ENCODE data around the gene HES5. TPM values are rescaled to one million over a fixed set of nuclear protein-coding genes. Genes with fewer than 3 reads are reported as not detected.

HES5 gene
- total and polyA plus RNA-seq, 10 of the 15 experiments (the other 5 are each of a cell fraction or from before 2014, with no cell fraction given): 0.12 to 0.15 TPM; not detected in 8

- H3K79me2 ChIP-seq (ENCODE audit: control insufficient read depth, insufficient read depth, low read length): no peaks in the 10 kb centered on the region
- ChIA-PET CTCF (interaction anchor here (1.1 to 1.7 kb wide), 2 partner anchors 31 to 79 kb away, joined by 3 to 8 read pairs; no protein-coding TSS in a partner anchor), POLR2A (interaction anchor here (1.1 kb wide), 1 partner anchor 54 kb away, joined by 3 read pairs; no protein-coding TSS in a partner anchor), SMC1A (ENCODE audit: uncharacterized antibody, unreplicated experiment) (no interaction called here), RAD21 (ENCODE audit: unreplicated experiment) (no interaction called here)
- no peaks in the 10 kb centered on the region for H4K20me1 ChIP-seq (ENCODE audit: control insufficient read depth, insufficient read depth)
- intact Hi-C loops (cut with micrococcal nuclease; ENCODE audit: unreplicated experiment) (no loop called here), in situ Hi-C loops (cut with MboI) (no loop called here)
- DNase-seq (ENCODE audit: low read depth, low spot score) (no peak), FAIRE-seq (no peak), ATAC-seq (no peak)
- TF ChIP-seq BACH1 (IDR thresholded peaks at IDR 0.05; ENCODE audit: borderline replicate concordance) (no peak), CBX3 (IDR thresholded peaks at IDR 0.05; ENCODE audit: borderline replicate concordance, low read depth) (no peak), IKZF2 (IDR thresholded peaks at IDR 0.05) (no peak)
- TF ChIP-seq, protein P1, sequence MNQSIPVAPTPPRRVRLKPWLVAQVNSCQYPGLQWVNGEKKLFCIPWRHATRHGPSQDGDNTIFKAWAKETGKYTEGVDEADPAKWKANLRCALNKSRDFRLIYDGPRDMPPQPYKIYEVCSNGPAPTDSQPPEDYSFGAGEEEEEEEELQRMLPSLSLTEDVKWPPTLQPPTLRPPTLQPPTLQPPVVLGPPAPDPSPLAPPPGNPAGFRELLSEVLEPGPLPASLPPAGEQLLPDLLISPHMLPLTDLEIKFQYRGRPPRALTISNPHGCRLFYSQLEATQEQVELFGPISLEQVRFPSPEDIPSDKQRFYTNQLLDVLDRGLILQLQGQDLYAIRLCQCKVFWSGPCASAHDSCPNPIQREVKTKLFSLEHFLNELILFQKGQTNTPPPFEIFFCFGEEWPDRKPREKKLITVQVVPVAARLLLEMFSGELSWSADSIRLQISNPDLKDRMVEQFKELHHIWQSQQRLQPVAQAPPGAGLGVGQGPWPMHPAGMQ (IDR thresholded peaks at IDR 0.05; ENCODE audit: borderline replicate concordance): no peak
- no peaks in the 10 kb centered on the region for H3K36me3 ChIP-seq (ENCODE audit: control insufficient read depth in 2 of 2, insufficient read depth in 2 of 2, low read length in 1 of 2)
- H3K27me3 ChIP-seq (replicated peaks in 1 of 2; ENCODE audit: control insufficient read depth in 2 of 2, insufficient read depth in 2 of 2, low read length in 1 of 2): no peaks in the 10 kb centered on the region
- H3K4me1 ChIP-seq (ENCODE audit: control insufficient read depth, insufficient read depth, low read length): peaks cover 10% of the 10 kb centered on the region
- no peak overlapping the region for H3K27ac ChIP-seq (ENCODE audit: control insufficient read depth, insufficient read depth)
- WGBS (ENCODE audit: insufficient coverage, insufficient replicate concordance, low lambda C conversion rate, missing lambda C conversion rate): 28% methylated on average over 23 of the region's 24 CpGs
- H3K4me3 ChIP-seq: no peak overlapping the region
- H2AFZ ChIP-seq (ENCODE audit: control insufficient read depth, low read depth, low read length): no peak overlapping the region
- no peak overlapping the region for H3K9ac ChIP-seq (ENCODE audit: control insufficient read depth, insufficient read depth, low read length)
- BruUV-seq (replicated peaks): no TSS peak
- peaks cover 2% of the 10 kb centered on the region; the same call in 1 of the 3 replicates for H3K9me3 ChIP-seq (replicated peaks; ENCODE audit: control insufficient read depth, insufficient read depth, low read length)
- no peak overlapping the region for H3K4me2 ChIP-seq (ENCODE audit: control insufficient read depth, insufficient read depth)
These were observed 36.3 kb downstream of the HES5 start for GRCh38 chr1:2493691-2494322.

GRCh38 chr1:2493218-2493617 is 36.8 kb downstream of the HES5 start:
- ChIA-PET CTCF (interaction anchor here (1.1 to 1.7 kb wide), 2 partner anchors 31 to 78 kb away, joined by 3 to 8 read pairs; no protein-coding TSS in a partner anchor), SMC1A (ENCODE audit: uncharacterized antibody, unreplicated experiment) (no interaction called here), POLR2A (no interaction called here), RAD21 (ENCODE audit: unreplicated experiment) (no interaction called here)
- Histone ChIP-seq H3K9me3 (replicated peaks; ENCODE audit: control insufficient read depth, insufficient read depth, low read length) (peaks cover 4% of the 10 kb centered on the region; the same call in 1 of the 3 replicates), H4K20me1 (ENCODE audit: control insufficient read depth, insufficient read depth) (no peaks in the 10 kb centered on the region), H3K27me3 (replicated peaks in 1 of 2; ENCODE audit: control insufficient read depth in 2 of 2, insufficient read depth in 2 of 2, low read length in 1 of 2) (no peaks in the 10 kb centered on the region), H3K79me2 (ENCODE audit: control insufficient read depth, insufficient read depth, low read length) (no peaks in the 10 kb centered on the region), H3K4me1 (ENCODE audit: control insufficient read depth, insufficient read depth, low read length) (peaks cover 10% of the 10 kb centered on the region), H3K9ac (ENCODE audit: control insufficient read depth, insufficient read depth, low read length) (no peak overlapping the region), H3K4me2 (ENCODE audit: control insufficient read depth, insufficient read depth) (no peak overlapping the region), H3K4me3 (no peak overlapping the region), H3K36me3 (ENCODE audit: control insufficient read depth in 2 of 2, insufficient read depth in 2 of 2, low read length in 1 of 2) (no peaks in the 10 kb centered on the region), H2AFZ (ENCODE audit: control insufficient read depth, low read depth, low read length) (no peak overlapping the region), H3K27ac (ENCODE audit: control insufficient read depth, insufficient read depth) (no peak overlapping the region)
- intact Hi-C loops (cut with micrococcal nuclease; ENCODE audit: unreplicated experiment): no loop called here
- ATAC-seq (no peak), DNase-seq (ENCODE audit: low read depth, low spot score) (no peak), FAIRE-seq (no peak)
- WGBS (ENCODE audit: insufficient coverage, insufficient replicate concordance, low lambda C conversion rate, missing lambda C conversion rate): 58% methylated on average over 19 of the region's 19 CpGs
- in situ Hi-C loops (cut with MboI): no loop called here
- BruUV-seq (replicated peaks): no TSS peak
- no peak for TF ChIP-seq FOS (IDR thresholded peaks at IDR 0.05; ENCODE audit: borderline replicate concordance, extremely low read depth, insufficient read length)
- TF ChIP-seq CTCF (IDR thresholded peaks at IDR 0.05 in 2 of 3, conservative IDR thresholded peaks at IDR 0.05 in 1 of 3; ENCODE audit: control insufficient read depth in 2 of 3, extremely low read depth in 1 of 3, insufficient read depth in 1 of 3, low read depth in 3 of 3, low read length in 3 of 3): no peak
- no peak for TF ChIP-seq ATF7 (IDR thresholded peaks at IDR 0.05; ENCODE audit: low read depth)
- no peak for TF ChIP-seq MXI1 (IDR thresholded peaks at IDR 0.05; ENCODE audit: low read depth, low read length)
